ENCODE results near the gene EHD3.

GRCh38 chr2:31246184-31246852 is 12.4 kb downstream of the EHD3 start:
- TF ChIP-seq POLR2A (IDR thresholded peaks at IDR 0.05; ENCODE audit: low read length) (no peak), GATA1 (IDR thresholded peaks at IDR 0.05; ENCODE audit: low read depth, low read length) (no peak)
